NCI-H748 (cell line): ENCODE measurements around the gene YEATS2.

Experiments
- DNase-seq: peaks from one replicate; lab custom pipeline; 2025; ENCODE audit not compliant: unreplicated experiment; lab: John Stamatoyannopoulos, UW

YEATS2 gene

GRCh38 chr3:183828538-183828870 is 130.9 kb downstream of the YEATS2 start:
- no peak for DNase-seq

GRCh38 chr3:183829466-183829865 is 131.9 kb downstream of the YEATS2 start:
- no peak for DNase-seq

- no peak for DNase-seq
Observed at GRCh38 chr3:183830187-183830586, 132.6 kb downstream of the YEATS2 start.

GRCh38 chr3:183833516-183833915 is 135.9 kb downstream of the YEATS2 start:
- no peak for DNase-seq

- no peak for DNase-seq
Observed at GRCh38 chr3:183837390-183837789, 139.8 kb downstream of the YEATS2 start.

GRCh38 chr3:183837894-183838293 is 140.3 kb downstream of the YEATS2 start:
- no peak for DNase-seq

GRCh38 chr3:183839751-183840150 is 142.2 kb downstream of the YEATS2 start:
- no peak for DNase-seq

- DNase-seq = no peak
Observed at GRCh38 chr3:183844606-183845005, 147.0 kb downstream of the YEATS2 start.

- DNase-seq = no peak
Observed at GRCh38 chr3:183845090-183845489, 147.5 kb downstream of the YEATS2 start.

GRCh38 chr3:183845608-183846288 is 148.2 kb downstream of the YEATS2 start:
- DNase-seq = no peak

- no peak for DNase-seq
Observed at GRCh38 chr3:183854318-183855035, 156.9 kb downstream of the YEATS2 start.

- DNase-seq = no peak
Observed at GRCh38 chr3:183857863-183858262, 160.3 kb downstream of the YEATS2 start.
